Neural progenitor cell (in vitro differentiated cells): Measurements from ENCODE around the gene CPXM2. TPM values are rescaled to one million over a fixed set of nuclear protein-coding genes. Genes with fewer than 3 reads are reported as not detected.

ENCODE experiments used
- DNase-seq: peaks from one replicate; pipeline ENCODE4 v3.0.0-alpha.2; 2016; ENCODE audit warnings: low spot score
- H2AFZ ChIP-seq: fragments of 200-600 bp; sonication (generic); replicated peaks from 2 replicates; pipeline ENCODE4 v1.6.1; 2016; ENCODE audit warnings: antibody characterized with exemption
- H3F3A ChIP-seq: fragments of 200-600 bp; sonication (generic); 2 replicates; pipeline ENCODE4 v1.6.1; 2016; ENCODE audit warnings: antibody characterized with exemption, low read depth
- H3K27ac ChIP-seq: fragments of 200-600 bp; sonication (generic); 2 replicates; pipeline ENCODE4 v1.5.1; 2016; ENCODE audit warnings: mild to moderate bottlenecking
- H3K27me3 ChIP-seq: fragments of 200-600 bp; sonication (generic); 2 replicates; pipeline ENCODE4 v1.6.1; 2016; ENCODE audit warnings: mild to moderate bottlenecking, moderate library complexity
- H3K36me3 ChIP-seq: fragments of 200-600 bp; sonication (generic); 2 replicates; pipeline ENCODE4 v1.5.1; 2016
- H3K4me1 ChIP-seq: fragments of 200-600 bp; sonication (generic); 2 replicates; pipeline ENCODE4 v1.6.1; 2016; ENCODE audit warnings: mixed run types
- H3K4me2 ChIP-seq: fragments of 200-600 bp; sonication (generic); 2 replicates; pipeline ENCODE4 v1.6.1; 2016
- H3K4me3 ChIP-seq: fragments of 200-600 bp; sonication (generic); 2 replicates; pipeline ENCODE4 v1.5.1; 2016
- H3K79me2 ChIP-seq: fragments of 200-600 bp; sonication (generic); 2 replicates; pipeline ENCODE4 v1.6.1; 2016; ENCODE audit warnings: low read depth
- H3K9ac ChIP-seq: fragments of 200-600 bp; sonication (generic); 2 replicates; pipeline ENCODE4 v1.6.1; 2016
- H3K9me3 ChIP-seq: fragments of 200-600 bp; sonication (generic); 2 replicates; pipeline ENCODE4 v1.5.1; 2016; ENCODE audit warnings: low read depth
- H4K20me1 ChIP-seq: fragments of 200-600 bp; sonication (generic); 2 replicates; pipeline ENCODE4 v1.6.1; 2016; ENCODE audit warnings: low read depth
- H3K27ac Mint-ChIP-seq: 3 replicates; pipeline ENCODE4 v1.8.0; 2021; ENCODE audit warnings: mixed read lengths
- H3K27me3 Mint-ChIP-seq: 2 replicates; pipeline ENCODE4 v1.8.0; 2022; ENCODE audit warnings: low read depth, mild to moderate bottlenecking, inconsistent platforms, moderate library complexity, mixed read lengths; ENCODE audit not compliant: insufficient read depth
- H3K36me3 Mint-ChIP-seq: 3 replicates; pipeline ENCODE4 v1.8.0; 2021; ENCODE audit warnings: mixed read lengths
- H3K4me1 Mint-ChIP-seq: 3 replicates; pipeline ENCODE4 v1.8.0; 2021; ENCODE audit warnings: mixed read lengths
- H3K4me3 Mint-ChIP-seq: 3 replicates; pipeline ENCODE4 v1.8.0; 2021; ENCODE audit warnings: mild to moderate bottlenecking, moderate library complexity, mixed read lengths
- H3K9me3 Mint-ChIP-seq: 3 replicates; pipeline ENCODE4 v1.8.0; 2020; ENCODE audit warnings: mixed read lengths
- CTCF ChIP-seq: fragments of 200-600 bp; sonication (generic); IDR thresholded peaks from 2 replicates; pipeline ENCODE4 v1.5.1; 2017; ENCODE audit warnings: antibody characterized with exemption, mild to moderate bottlenecking
- EZH2 ChIP-seq: fragments of 200-600 bp; sonication (generic); IDR thresholded peaks from 2 replicates; pipeline ENCODE4 v1.6.1; 2017; ENCODE audit warnings: antibody characterized with exemption, mild to moderate bottlenecking, moderate library complexity
- EZH2phosphoT487 ChIP-seq: fragments of 200-600 bp; sonication (generic); IDR thresholded peaks from 2 replicates; pipeline ENCODE4 v1.6.1; 2017; ENCODE audit warnings: antibody characterized with exemption
- total RNA-seq: library from RNA; depleted of rRNA; stranded (reverse); fragments of >200 nt; gene quantifications from 2 replicates; pipeline ENCODE4 v1.2.3, GENCODE V29; 2015; ENCODE audit warnings: low replicate concordance

CPXM2 gene
- total RNA-seq, 1 donor from 2014 or later, result not detected

- no peaks in the 10 kb centered on the region for H3K36me3 ChIP-seq
These were observed 47.8 kb downstream of the CPXM2 start for GRCh38 chr10:123843835-123844234.

GRCh38 chr10:123842692-123843385, 48.8 kb downstream of the CPXM2 start:
- Mint-ChIP-seq H3K27me3 (peaks cover 5% of the 10 kb centered on the region), H3K36me3 (no peaks in the 10 kb centered on the region), H3K4me3 (no peak overlapping the region), H3K27ac (no peak overlapping the region), H3K4me1 (no peaks in the 10 kb centered on the region), H3K9me3 (peaks cover 4% of the 10 kb centered on the region)
- no peaks in the 10 kb centered on the region for H3F3A ChIP-seq
- H2AFZ ChIP-seq, result no peak overlapping the region
- H3K4me1 ChIP-seq, result no peaks in the 10 kb centered on the region
- no peak overlapping the region for H3K4me3 ChIP-seq
- no peaks in the 10 kb centered on the region for H3K79me2 ChIP-seq
- no peaks in the 10 kb centered on the region for H3K27me3 ChIP-seq
- no peak for DNase-seq
- TF ChIP-seq EZH2phosphoT487 (no peak), CTCF (no peak), EZH2 (no peak)
- H3K9ac ChIP-seq, result no peak overlapping the region
- no peak overlapping the region for H3K27ac ChIP-seq
- no peaks in the 10 kb centered on the region for H3K9me3 ChIP-seq
- H4K20me1 ChIP-seq, result no peaks in the 10 kb centered on the region
- H3K36me3 ChIP-seq, result no peaks in the 10 kb centered on the region
- H3K4me2 ChIP-seq, result no peak overlapping the region

More at GRCh38 chr10:123843835-123844234, 47.8 kb downstream of the CPXM2 start:
- no peaks in the 10 kb centered on the region for H3F3A ChIP-seq
- Mint-ChIP-seq H3K4me3 (no peak overlapping the region), H3K27ac (no peak overlapping the region), H3K4me1 (no peaks in the 10 kb centered on the region), H3K36me3 (no peaks in the 10 kb centered on the region), H3K9me3 (peaks cover 4% of the 10 kb centered on the region), H3K27me3 (peaks cover 3% of the 10 kb centered on the region)
- H3K4me1 ChIP-seq, result no peaks in the 10 kb centered on the region
- no peaks in the 10 kb centered on the region for H3K79me2 ChIP-seq
- no peak overlapping the region for H2AFZ ChIP-seq
- no peak for TF ChIP-seq CTCF
- no peak for TF ChIP-seq EZH2
- no peak for TF ChIP-seq EZH2phosphoT487
- H3K27me3 ChIP-seq, result no peaks in the 10 kb centered on the region
- no peak overlapping the region for H3K9ac ChIP-seq
- H3K4me3 ChIP-seq, result no peak overlapping the region
- H3K4me2 ChIP-seq, result no peak overlapping the region
- no peaks in the 10 kb centered on the region for H3K9me3 ChIP-seq
- H4K20me1 ChIP-seq, result no peaks in the 10 kb centered on the region
- no peak for DNase-seq
- H3K27ac ChIP-seq, result no peak overlapping the region

GRCh38 chr10:123841560-123841959, 50.0 kb downstream of the CPXM2 start:
- no peak overlapping the region for H2AFZ ChIP-seq
- Mint-ChIP-seq H3K4me3 (no peak overlapping the region), H3K36me3 (no peaks in the 10 kb centered on the region), H3K9me3 (peaks cover 4% of the 10 kb centered on the region), H3K27ac (no peak overlapping the region), H3K4me1 (no peaks in the 10 kb centered on the region), H3K27me3 (peaks cover 9% of the 10 kb centered on the region)
- no peaks in the 10 kb centered on the region for H3K27me3 ChIP-seq
- H3K27ac ChIP-seq, result no peak overlapping the region
- DNase-seq, result no peak
- no peak overlapping the region for H3K4me3 ChIP-seq
- H3K4me1 ChIP-seq, result no peaks in the 10 kb centered on the region
- H3K9me3 ChIP-seq, result no peaks in the 10 kb centered on the region
- no peaks in the 10 kb centered on the region for H4K20me1 ChIP-seq
- TF ChIP-seq EZH2 (no peak), EZH2phosphoT487 (no peak), CTCF (no peak)
- no peaks in the 10 kb centered on the region for H3F3A ChIP-seq
- H3K79me2 ChIP-seq, result no peaks in the 10 kb centered on the region
- no peaks in the 10 kb centered on the region for H3K36me3 ChIP-seq
- H3K9ac ChIP-seq, result no peak overlapping the region
- no peak overlapping the region for H3K4me2 ChIP-seq
